ENCODE measurements around the gene FN1.
A peak's percentile ranks its signal among the peaks of the same experiment; 100 is the strongest.
"Not testable (repeated sequence)": the region's sequence is repeated elsewhere in the genome, so short reads cannot be mapped to it uniquely, and the experiment has no call there.

FN1 gene

DNA sequence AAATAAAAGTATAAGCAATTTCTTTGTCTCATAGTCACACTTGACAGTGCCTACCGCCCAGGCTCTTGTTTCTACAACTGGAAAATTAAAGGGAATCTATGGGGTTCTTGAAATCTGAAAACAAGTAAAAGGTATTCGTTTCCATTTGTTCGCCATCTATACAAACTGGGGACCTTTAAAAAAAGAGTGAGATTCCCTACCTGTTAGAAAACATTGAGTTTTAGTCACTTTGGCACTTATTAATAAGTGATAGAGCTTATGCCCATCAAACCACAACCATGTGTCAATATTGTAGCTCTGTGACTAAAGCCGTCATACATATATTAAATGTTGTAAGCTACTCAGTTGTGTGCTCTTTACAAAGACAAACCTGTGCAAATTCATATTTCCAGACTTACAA is 13.2 kb downstream of the FN1 start:
- DNase-seq (ENCODE audit: low spot score) = no peak

DNA sequence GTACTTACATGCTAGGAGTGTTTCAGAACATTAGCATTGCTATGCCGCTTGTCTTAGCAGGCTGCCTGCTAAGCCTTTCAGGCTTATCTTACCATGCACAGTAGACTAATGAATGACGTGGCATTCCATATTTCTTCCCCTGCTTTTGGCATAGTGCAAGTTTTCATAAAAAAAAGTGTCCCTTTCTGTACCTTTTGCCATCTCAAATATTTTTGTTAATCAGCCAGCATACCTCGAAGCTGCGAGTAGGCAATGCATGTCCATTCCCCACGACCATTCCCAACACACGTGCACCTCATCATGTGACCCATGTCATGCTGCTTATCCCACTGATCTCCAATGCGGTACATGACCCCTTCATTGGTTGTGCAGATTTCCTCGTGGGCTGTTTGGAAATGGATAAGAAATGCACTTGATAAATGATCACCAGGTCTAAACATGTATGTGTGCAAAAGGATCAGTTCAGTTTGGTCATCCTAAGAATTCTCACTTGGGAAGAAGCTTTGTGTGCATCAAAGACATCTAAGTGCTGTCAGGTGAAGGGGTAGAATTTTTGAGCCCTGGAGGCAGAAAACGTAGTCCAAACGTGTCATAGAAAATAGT is 13.9 kb downstream of the FN1 start:
- DNase-seq (ENCODE audit: low spot score) = no peak

DNA sequence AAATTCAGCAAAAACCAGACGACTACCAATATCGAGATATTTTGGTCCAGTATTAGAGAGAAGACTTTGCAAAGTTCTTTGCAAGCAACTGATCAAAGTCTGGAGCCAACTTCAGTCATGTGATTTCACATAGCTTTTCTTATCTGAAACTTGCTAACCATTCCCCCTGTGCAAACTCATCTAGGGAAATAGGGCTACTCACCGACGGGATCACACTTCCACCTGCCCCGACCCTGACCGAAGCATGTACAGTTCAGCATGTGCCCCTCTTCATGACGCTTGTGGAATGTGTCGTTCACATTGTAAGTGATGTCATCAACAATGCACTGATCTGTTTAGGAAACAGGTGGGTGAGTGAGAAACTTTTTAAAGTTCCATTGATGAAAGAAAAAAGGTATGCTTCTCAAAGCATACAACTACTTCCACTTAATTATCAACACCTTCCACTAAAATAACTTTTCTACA is 15.4 kb downstream of the FN1 start:
- no peak for DNase-seq (ENCODE audit: low spot score)

DNA sequence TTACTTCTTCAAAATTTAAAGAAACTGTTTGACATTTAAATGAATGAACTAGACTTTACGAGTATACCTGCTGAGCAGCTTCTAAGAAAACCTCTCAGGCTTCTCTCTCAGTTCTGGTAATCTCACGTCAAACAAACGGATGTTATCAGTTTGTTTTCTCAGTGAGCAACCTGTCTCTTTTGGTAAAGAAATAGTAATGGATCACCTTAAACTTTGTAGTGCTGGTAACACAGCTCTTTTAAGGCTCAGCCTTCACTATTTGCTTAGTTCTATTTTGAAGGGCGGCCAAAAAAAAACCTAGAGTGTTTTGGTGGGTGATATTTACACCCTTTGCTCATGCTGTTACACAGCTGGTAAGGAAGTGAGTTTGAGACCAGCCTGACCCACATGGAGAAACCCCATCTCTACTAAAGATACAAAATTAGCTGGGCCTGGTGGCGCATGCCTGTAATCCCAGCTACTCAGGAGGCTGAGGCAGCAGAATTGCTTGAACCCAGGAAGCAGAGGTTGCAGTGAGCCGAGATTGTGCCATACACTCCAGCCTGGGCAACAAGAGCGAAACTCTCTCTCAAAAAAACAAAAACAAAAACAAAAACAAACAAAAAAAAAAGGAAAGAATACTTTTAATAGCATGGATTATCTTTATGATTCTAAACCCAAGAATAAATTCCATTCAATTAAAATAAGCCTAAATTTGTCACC is 15.9 kb downstream of the FN1 start:
- DNase-seq (ENCODE audit: low spot score) = no peak

DNA sequence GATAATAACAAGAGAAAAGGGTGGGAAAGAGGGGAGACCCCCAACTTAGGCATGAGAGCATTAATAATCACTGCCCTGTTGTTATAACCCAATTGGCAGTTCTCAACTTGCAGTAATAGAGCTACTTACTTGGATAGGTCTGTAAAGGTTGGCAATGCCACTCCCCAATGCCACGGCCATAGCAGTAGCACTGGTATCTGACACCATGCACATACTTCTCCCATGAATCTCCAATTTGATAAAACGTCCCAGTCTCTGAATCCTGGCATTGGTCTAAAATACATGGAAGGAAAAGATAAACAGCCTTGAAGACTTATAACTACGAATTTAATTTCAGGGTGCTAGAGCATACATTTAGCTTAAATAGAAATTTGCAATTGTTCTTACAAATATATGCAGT is 16.8 kb downstream of the FN1 start:
- DNase-seq (ENCODE audit: low spot score) = no peak

DNA sequence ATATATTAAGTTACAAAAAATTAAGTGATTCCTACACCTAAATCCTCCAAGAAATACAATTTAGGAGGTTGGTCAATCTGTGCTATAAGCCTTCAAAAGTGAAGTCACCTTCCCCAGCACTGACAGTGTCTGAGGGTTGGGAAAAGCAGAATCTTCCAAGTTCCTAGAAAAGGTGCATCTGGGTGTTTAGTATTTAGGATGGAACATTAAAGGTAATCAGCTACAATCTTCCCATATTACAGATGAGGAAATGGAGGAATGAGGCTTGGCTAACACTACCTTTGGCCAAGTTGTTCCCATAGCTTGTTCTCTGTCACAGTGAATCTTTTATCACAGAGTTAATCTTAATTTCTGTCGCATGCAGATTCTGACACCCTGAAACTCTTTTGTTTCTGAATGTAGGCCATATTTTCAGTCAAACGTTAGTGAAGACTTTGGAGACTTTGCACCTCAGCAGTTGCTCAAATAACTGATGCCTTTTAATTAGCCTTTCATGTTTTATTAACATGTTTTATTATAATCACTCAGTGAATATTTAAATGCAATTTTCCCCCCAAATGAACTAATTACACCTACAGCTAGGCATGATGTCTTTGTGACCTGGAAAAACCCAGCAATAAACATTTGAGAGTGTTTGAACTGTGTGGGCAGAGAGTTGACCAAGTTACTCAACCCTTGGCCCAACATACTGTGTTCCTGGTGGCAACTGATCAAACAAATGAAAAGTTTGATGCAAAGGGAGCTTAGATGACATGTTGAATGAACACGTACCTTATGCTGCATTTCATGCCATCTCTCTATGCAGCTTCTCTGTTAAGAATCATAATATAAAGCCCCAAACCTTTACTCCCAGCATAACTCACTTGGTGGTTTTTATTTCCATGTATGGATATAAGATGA is 17.6 kb downstream of the FN1 start:
- no peak for DNase-seq (ENCODE audit: low spot score)

DNA sequence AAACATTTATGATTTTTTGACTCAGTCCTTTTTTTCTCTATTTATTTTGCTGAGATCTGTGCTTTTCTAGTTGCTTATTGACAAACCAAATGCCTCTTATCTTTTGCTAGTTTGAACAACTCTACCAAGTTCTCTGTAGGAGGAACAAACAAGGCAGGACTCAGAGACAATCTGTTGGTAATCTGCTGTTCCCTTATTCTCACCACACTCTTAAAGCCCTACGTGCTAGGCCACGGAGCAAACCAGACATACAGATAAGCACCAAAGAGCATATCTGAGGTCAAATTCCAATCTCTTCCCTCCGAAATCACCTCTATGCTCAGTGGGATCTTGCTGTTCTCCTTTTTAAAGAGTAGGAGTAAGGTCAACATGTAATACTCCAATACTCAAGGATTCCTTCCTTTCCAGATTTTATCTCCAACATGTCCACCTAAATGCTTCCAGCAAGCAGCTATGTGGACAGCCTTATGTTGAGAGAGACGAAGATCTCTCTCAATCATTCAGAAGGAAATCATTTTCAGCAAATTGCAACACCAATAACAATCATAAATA is 18.4 kb downstream of the FN1 start:
- DNase-seq (ENCODE audit: low spot score) = no peak

DNA sequence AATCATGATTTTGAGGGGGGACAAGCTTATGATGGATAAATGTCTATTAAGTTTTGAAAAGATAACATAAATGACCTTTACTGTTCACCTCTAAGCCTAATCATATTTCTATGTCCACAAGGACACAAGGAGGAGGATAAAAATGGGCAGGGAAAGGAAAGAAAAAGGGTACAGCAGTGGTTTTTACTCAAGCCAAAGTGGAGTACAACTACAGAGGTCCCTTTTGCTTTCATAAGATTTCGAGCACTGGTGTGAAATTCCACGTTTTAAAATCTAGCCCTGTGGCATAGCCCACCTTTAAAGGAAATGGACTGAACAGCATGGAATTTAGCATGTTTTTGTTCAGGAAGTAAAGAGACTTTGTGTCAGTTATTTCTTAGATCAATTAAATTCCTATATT is 19.2 kb downstream of the FN1 start:
- no peak for DNase-seq (ENCODE audit: low spot score)

DNA sequence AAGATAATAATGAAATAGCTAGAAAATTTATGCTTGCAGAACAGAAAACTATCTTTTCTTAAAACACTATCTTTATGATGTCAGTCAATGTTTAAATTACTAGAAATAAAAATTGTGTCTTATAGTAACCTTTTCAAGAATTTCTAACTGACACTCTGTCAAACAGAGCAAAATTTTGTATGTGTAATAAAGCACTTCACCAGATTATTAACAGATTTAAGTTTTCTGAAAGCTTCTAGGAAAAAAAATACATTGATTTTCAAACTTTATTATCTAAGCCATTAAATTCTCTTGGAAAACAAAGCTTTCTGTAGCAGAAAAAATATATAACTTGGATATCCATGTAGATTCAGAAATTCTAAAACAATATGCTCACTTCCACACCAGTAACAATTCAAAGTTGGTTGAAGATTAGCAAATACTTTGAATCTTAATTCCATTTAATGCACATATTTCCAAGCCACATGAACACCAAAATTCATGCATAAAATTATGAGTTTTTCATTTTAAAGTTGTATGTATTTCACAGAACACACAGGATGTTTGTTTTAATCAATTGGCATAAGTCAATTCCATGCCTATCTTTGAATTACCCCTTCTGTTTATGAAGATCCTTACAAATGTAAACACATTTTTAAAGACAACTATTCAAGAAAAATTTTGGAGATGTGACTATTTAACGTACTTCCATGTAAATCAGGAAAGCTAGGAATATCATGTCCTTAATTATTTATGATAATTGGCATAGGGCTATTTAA is 19.9 kb downstream of the FN1 start:
- DNase-seq (ENCODE audit: low spot score) = no peak

DNA sequence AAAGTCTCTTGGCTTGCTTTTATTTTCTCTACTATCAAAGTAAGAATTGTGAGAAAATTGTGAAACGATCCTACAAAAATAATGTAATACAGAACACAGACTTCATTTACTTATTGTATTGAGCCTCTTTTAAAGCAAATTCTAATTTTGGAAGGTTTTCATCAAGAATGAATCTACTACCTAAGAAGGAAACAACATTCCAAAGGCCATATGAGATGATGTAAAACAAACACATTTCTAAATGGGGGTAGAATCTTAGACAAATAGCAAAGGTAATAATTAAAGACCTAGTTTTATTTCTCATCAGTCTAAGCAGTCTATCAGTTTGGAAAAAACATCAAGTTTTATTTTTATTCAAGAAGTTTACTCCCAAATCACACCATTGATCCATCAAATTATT is 20.6 kb downstream of the FN1 start:
- DNase-seq (ENCODE audit: low spot score) = no peak

DNA sequence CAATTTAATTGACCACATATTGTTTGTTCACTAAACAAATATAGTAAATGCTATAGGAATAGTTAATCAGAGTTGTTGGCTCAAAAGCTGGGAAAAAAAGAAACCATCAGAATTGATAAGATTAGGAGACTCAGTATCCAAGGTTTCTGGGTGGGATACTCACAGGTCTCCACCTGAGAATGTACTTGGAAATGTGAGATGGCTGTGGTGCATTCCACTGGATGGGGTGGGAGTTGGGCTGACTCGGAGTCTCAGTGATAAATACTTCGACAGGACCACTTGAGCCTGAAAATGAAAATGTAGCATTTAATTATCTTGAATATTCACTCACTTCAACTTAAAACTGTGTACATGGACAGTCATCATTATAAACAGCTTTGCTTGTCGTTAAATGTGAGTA is 21.2 kb downstream of the FN1 start:
- no peak for DNase-seq (ENCODE audit: low spot score)

DNA sequence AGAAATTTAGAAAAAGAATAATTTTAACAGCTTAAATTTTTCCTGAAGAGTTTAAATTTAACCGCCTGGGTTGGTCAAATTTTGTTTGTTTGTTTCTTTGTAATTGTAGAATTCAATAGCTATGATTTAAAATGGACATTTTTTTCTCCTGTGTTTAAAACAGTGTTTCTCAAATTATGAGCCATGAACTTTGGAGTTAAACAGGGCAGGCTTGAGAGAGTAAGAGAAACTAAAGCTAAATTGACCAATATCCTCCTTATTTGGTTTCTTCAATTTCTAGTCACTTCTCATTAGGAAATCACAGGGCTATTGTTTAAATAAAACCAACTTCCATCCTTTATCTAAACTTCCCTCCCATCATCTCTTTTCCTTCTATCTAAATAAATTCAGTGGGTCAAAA is 21.9 kb downstream of the FN1 start:
- DNase-seq (ENCODE audit: low spot score) = no peak

DNA sequence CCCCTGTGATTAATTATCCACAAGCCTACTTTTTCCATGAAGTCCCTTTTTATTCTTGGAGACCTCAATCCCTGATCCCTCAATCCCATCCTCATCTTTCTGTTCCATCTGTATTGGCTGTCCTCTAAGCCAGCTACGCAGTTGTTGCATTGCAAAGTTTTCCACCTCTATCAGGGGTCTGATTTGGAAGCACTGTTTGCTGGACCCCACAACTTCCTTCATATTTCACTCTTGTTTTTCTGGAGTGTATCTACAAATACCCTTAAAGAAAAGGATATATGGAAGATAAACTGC is 22.4 kb downstream of the FN1 start:
- no peak for DNase-seq (ENCODE audit: low spot score)

DNA sequence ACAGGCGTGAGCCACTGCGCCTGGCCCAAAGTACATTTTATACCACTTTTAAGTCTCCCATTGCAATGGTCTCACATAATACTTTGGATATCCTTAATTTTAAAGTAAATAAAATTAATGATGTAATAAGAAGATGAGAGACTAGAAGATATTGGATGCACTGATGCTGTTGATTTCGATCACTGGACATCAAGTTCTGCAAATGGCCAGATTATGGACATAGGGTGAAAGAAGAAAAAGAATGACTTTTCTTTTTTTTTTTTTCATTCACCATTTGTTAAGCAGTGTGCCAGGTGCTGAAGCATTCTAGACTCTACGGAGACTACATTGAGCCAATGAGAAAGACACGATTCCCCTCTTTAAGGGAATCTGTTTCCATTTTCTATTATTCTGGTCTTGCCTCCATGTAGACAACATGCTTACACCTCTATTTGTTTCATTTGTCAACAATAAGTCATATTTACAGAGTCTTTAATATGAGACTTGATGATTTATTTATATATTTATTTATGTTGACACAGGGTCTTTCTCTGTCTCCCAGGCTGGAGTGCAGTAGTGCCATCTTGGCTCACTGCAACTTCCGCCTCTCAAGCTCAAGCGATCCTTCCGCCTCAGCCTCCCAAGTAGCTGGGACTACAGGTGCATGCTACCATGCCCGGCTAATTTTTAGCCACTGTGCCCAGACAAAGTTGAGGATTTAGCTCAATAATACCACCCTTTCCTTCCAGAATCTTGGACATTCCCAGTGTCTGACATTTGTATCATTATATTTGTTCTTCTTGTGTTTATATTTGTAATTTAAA is 23.7 kb downstream of the FN1 start:
- no peak for DNase-seq (ENCODE audit: low spot score)

DNA sequence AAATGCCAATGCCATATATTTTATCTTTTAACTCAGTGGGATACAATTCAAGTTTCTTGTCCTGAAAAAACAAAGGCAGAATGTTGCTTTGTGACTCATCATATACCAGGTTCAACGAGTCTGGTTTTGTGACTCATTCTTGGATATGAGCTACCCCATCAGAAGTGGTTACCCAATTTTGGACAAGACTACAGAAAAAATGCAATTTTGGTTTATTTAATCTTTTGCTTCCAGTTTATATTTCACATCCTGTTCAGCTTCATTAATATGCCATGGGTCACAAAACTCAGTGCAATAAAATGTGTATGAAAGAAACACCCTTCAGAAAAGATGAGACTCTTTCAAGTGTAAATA is 25.0 kb downstream of the FN1 start:
- DNase-seq (ENCODE audit: low spot score) = peak; percentile 75

DNA sequence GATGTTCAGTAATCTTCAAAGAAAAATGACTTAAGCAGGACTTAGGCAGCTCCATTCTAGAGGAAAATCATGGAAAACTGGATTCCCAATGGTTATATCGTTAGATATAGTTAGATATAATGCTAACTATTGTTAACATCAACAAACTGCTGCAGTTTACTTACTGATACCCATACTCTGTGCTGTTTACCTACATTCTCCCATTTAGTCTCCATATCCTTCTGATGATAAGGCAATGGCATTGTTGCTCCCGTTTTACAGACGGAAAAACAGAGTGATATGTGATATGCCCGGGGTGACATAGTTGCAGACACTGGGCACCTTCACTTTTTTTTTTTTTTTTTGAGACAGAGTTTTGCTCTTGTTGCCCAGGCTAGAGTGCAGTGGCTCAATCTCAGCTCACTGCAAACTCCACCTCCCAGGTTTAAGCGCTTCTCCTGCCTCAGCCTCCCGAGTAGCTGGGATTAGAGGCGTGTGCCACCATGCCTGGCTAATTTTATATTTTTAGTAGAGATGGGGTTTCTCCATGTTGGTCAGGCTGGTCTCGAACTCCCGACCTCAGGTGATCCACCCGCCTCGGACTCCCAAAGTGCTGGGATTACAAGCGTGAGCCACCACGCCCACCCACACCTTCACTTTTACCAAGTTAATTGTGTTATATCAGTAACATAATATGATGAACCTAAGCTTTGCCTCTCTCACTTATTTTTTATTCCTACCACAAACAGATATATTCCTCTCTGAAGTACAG is 25.5 kb downstream of the FN1 start:
- DNase-seq (ENCODE audit: low spot score) = not testable (repeated sequence)

DNA sequence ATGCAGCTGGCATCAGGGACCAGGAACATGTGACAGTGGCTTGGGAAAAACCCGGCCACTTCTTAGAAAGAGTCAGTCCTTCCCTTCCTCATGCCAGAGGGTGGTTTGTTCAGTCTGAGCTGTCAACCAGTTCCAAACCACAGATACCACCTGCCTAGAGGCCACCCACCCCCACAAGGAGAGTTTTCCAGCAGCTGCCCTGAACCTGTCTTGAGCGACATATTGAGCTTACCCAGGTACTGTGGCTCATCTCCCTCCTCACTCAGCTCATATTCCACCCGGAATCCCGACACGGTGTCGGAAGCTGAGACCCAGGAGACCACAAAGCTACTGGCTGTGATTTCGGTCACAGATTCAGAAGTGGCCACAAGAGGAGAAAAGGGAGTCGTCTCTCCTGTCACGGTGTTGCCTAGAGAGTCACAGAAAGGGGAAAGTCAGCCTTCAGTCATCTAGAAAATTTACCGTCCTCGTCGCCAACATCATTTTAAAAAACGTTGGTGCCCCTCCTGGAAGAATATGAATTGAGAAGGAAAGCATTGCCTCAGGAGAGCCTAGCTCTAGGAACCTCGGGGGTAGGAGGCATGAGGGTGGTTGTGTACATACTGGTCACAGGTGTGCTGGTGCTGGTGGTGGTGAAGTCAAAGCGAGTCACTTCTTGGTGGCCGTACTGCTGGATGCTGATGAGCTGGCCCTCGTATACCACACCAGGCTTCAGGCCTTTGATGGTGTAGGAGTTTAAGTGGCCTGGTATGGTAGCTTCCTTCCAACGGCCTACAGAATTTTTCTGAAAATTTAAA is 26.3 kb downstream of the FN1 start:
- no peak for DNase-seq (ENCODE audit: low spot score)

DNA sequence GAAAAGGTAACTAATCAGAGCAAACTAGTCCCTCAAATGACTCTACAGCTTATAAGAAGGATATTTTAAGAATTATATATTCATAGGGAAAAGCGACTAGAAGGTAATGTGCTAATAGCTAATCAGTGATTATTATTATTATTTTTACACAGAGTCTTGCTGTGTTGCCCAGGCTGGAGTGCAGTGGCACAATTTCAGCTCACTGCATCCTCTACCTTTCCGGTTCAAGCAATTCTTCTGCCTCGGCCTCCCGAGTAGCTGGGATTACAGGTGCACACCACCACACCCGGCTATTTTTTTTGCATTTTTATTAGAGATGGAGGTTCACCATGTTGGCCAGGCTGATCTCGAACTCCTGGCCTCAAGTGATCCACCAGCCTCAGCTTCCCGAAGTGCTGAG is 27.4 kb downstream of the FN1 start:
- not testable (repeated sequence) for DNase-seq (ENCODE audit: low spot score)

DNA sequence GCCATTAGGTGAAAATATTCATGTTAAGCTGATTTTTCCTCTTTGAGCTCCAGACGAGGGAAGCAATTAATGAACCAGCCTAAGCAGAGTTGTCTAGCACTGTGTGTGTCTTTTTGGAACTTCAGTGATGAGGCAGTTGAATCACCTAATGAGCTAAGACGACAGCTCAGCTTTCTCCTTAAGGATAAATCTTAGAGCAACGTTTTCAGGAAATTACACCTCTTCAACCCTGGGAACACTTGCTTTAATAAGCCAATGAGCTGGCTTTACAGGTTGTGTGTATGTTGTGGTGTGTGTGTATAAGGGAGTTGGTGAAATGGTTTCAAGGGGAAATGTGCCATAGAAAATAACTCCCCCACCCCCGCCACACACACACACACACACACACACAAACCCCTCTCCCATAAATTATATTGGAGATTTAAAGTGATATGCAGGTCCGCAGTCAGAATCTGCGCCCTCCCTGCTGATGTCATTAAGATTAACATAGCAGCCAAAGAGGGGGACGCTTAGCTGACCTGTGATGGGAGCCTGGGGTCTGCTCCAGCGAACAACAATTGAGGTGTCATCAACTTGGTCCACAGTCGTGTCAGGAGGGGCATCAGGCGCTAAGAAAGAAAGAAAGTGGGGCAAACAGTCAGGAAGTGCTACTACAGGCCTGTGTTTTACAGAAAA is 28.1 kb downstream of the FN1 start:
- no peak for DNase-seq (ENCODE audit: low spot score)

All from GM03348 (cell line).